Fibroblast of skin of right biceps (primary cell): ENCODE results near the gene B3GALT6.

ENCODE experiments used
- DNase-seq: peaks from one replicate; pipeline ENCODE4 v3.0.0-alpha.2; 2013

B3GALT6 gene

DNA sequence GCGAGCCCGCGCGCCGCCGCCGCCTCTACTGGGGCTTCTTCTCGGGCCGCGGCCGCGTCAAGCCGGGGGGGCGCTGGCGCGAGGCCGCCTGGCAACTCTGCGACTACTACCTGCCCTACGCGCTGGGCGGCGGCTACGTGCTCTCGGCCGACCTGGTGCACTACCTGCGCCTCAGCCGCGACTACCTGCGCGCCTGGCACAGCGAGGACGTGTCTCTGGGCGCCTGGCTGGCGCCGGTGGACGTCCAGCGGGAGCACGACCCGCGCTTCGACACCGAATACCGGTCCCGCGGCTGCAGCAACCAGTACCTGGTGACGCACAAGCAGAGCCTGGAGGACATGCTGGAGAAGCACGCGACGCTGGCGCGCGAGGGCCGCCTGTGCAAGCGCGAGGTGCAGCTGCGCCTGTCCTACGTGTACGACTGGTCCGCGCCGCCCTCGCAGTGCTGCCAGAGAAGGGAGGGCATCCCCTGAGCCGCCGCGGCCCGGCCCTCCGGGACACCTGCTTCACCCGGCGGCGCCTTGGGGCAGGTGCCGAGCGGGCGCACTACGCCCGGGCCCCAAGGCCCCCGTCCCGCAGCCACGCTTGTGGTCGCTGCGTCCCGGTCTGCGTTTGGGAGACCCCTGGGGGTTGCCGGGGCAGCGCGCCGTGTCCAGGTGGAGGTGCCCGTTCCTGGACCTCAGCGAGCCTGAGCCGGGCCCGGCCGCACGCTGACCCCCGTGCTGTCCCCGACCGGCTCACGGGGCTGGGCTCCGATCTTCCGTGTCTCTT lies 944 bp downstream of the B3GALT6 start:
- DNase-seq = no peak

DNA sequence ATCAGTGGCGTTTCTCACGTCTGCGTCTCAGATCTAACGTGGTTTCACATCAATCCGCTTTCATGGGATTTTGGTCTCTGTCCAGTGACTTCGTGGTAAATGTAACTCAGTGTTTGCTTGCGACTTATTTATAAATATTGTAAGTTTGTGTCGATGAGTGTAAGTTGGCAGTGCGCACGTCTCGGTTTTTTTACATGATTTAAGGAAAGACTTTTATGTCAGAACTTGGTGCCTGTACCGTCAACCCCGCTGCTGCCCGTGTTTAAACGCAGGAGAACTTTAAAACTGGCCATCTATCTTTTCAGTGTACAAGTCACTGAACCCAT lies 1.5 kb downstream of the B3GALT6 start:
- DNase-seq = no peak

DNA sequence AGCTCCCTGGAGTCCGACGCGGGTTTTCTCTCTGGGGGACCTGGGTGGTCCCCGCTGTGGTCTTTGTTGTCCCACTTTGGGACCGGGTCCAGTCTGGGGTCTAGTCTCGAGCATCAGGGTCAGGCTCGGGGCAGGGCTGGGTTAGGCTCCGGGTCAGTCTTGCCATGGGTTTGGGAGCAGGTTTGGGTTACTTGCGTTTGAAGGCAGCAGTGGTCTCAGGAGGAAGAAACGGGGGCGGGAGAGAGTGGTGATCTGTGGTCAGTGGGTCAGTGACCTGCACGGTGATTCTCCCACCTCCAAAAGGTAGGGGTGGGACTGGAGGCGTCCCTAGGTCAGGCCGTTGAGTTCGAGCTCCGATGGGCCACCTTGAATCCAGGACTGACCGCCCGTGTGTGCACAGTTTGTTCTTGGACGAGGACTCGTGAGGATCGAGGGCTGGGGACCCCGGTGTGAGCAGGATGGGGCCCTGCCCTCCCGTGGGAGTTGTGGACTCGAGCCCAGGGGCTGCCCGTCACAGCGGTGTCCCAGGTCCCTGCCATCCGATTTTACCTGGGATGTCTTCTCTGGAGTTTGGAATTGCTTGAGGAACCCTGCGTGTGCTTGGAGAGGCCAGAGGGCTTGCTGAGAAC lies 2.3 kb downstream of the B3GALT6 start:
- no peak for DNase-seq

DNA sequence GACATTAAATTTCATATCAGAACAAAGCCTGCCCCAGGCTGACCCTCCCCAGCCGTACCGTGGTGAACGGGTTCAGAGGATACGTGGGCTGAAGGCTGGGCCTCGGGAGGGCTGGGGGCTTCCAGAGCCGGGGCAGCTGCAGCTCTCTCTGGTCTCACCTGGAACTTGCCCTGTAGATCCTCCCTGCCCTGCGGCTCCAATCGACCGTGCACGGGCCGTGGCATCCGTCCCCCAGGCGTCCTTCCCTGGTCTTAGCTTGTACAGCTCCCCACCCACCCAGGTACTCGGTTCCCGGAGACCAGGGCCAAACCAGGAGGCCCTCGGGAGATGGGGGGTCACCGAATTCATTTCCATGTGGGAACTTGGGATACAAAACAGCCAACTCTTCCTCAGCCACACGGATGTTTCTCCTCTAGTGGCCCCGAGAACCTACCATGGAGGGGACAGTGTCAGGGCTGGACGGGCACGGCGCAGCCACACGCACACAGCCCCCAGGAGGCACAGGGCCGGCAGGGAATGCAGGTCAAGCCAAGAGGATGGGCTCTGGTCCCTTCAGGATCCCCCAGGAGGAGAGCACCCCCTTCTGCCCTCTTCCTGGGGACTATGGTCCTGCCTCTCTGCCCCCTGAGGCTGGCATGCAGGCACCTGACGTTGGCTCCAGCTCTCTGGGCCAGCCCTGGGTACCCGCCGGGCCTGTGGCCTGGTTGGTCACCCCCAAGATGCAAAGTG lies 3.1 kb downstream of the B3GALT6 start:
- DNase-seq = no peak

DNA sequence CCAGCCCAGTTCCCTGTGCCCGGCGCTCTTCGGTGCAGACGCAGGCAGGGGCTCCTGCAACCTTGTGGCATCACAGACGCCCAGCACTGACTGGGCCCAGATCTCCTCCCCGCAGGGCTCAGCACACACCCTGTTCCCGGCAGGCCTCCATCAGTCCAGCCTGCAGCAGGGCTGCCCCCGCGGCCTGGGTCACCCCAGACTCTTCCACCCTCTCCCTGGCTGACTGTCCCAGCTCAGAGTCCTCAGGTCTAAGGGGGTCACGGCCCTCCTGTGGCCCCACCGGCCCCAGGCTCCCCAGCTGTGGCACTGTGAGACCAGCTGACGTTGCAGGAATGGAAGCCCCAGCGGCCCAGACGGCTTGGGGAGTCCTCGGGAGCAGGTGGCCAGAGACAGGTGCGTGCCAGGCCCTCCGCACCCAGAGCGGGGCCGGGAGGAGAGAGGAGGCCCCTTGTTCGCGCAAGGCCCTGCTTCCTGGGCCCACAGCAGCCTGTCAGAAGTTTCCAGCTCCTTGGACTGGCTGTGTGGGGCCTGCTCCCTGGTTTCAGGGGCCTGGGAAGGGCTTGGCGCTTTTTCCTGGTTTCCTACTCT lies 4.2 kb downstream of the B3GALT6 start:
- no peak for DNase-seq

DNA sequence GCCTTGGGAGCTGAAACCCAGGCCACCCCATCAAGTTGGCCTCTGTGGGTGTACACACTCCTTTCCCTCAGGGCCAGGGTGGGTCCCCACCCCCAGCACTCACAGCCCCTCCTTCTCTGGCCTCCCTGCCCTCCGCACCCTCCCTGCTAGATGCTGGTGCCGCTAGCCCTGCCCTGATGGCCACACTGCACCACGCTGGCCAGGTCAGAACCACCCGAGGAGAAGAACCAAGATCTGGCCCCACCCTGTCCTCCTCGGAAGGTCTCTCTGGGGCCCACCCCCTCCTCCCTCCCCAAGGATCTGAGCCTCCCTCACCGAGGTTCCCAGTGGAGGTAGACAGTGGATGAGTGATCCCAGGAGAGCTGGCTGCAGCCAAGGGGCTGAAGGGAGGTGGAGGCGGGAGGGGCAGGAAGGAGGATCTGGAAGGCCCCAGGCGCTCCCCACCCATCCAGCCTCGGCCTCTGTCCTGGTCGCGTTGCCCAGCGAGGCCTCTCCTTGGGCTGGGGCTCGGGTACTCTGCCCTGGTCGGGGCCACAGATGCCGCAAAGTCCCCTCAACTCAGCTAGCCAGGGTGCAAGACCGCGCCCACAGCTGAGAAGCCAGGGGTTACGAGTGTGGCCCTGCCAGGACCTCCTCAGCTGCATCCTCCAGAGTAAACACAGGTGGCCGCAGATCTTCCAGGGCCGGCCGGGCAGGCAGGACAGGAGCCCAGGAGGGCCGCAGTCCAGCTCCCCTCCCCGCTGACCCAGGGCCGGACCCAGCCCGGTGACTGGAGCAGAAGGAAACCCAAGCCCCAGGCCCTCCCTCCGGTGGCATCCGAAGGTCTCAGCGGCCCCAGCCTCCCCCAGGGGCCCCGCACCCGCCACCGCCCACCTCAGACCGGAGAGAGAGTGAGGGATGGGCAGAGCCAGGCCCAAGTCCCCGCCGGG lies 5.2 kb downstream of the B3GALT6 start:
- no peak for DNase-seq

DNA sequence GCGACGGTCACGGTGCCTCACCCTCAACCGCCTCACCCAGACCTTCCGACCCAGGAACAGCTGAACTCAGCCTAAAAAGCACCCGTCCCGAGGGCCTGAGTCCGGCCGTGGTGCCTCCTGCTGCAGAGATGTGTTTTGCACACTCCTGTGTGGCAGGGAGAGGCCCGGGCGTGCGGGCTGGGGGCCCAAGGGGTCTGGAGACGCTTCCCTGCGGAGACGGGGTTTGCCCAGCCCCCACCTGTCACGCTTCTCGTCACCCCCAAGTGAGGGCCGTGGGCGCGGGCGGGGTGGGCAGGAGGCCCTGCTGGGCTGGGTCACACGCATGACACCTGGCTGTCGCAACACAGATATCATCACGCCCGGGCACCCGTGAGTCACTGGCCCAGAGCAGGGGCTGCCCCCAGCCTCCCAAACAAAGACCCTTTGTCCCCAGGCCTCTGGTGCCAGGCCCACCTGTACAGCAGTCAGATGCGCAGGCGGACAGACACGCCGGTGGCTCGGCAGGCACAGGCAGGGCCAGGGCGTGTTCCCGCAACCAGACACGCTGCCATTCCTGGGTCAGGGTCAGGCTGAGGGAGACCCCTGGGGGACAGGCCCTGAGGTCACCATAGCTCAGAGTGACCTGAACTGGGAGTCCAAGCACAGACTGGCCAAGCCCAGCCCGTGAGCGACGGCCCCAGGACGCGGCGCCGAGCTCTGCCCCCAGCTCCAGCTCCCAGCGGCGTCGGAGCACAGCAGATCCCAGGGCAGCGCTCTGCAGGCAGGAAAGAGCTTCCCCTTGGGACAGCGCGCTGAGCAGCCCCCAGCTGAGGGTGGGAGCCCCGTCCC lies 6.1 kb downstream of the B3GALT6 start:
- no peak for DNase-seq

DNA sequence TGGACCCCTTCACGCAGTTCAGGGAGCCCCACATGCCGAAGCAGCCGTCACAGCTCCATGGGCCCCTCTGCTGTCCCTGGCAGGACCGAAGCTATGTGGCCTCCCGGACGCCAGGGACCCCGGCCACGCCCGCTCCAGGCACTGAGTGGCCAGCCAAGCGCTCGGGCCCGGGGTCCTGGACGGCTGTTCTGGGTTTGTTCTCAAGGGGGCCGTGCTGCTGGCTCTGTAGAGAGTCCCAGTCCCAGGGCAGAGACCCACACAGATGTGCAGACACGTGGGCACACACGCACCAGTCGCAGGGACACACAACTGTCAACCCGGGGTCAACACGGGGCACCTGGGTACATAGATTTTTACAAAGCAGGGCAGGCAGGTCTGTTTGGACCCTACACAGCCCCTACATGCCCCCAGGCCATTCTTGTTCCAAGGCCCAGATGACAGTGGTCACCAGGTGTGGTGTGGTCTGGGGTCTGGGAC lies 6.7 kb downstream of the B3GALT6 start:
- no peak for DNase-seq

DNA sequence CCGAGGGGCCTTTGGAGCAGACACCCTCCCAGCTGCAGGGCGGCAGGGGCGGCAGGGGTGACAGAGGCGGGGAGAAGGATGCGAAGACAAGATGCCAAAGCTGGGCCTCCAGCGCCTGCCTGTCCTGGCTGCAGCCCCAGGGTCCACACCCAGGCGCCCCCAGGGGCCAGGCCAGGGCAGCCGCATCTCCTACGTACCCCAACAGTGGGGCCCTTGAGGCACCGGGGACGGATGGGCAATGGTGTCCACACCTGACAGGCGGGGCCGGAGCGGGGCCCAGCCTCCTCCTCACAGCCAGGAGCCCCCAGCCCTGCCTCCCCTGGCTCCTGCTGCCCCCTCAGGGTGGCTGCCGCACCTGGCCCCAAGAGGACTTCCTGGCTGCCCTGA lies 7.2 kb downstream of the B3GALT6 start:
- no peak for DNase-seq

DNA sequence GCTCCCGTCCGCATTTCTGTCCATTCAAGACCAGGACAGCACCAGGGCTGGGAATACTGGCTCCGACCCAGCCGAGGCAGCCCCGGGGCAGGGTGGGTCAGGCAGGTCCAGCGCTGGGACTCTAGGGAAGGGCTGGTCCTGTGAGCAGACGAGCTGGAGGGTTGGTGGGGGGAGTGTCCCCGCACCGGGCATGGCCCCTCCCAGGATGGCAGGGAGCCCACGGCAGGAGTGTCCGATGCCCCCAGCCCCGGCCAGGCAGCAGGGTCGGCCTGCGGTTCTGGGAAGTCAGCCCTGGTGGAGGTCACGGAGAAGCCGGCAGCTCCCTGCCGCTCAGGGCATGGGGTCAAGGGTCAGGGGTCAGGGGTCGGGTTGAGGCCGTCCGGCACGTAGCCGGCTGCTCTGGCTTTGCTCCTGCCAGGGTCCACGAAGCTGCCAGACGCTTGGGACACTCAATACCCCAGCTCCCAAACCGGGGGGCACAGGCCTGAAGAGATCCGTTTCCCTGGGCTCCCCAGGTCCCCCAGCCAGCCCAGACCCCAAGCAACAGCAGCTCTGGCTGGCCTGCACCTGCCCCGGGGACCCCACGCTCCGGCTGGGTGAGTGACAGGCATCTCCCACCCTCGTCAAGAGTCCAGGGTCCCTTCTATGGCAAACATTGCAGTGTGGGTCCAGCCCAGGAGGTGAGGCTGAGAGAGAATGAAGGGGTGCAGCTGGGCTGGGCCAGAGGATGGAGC lies 7.7 kb downstream of the B3GALT6 start:
- DNase-seq = no peak

DNA sequence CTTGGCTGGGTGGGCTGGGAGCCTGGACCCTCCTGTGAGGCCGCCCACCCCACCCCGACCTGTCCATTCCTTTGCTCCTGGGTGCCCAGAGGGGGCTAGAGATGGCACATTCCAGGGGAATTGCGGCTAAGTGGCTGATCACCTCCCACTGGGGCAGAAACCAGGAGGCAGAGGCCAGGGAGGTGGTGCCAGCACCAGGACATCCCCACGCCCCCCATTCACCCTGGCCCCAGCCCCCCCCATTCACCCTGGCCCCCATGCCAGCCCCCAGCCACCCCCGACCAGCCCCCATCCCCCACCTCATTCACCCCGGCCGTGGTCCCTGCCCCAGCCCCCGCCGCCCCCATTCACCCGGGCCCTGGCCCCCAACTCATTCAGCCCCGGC lies 8.3 kb downstream of the B3GALT6 start:
- DNase-seq = no peak

DNA sequence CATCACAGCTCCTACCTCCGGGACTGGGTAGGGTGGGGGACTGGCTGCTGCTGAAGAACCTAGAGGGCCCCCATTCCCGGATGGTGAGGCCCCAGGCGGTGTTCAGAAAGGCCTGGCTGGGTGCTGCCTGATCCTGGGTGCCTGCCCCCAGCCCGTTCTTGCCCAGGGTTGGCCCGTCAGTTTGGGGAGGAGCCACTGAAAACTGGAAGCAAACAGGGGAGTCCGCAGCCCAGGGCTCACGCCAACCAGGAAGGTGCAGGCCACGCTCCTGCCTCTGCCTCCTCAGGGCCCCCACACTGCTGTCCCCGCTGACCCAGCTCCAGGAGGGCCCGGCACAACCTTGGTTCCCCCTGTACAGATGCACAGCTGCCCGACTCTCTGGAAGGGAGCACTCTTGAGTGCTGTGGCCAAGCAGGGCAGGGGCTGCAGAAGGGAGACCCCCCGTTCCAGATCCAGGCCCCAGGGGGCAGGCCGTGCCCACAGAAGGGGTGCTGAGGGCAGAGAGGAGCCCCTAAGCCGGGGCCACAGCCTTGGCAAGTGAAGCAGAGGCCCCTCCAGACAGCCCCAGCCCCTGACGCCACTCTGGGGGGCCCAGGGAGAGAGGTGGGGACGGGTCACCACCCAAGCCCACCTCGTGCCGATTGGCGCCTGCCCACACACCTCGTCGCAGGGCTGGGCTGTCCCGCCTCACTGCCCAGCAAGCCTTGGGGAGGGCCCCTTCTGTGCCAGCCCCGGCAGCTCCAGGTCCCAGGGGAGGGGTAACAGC lies 9.0 kb downstream of the B3GALT6 start:
- DNase-seq = peak; percentile 11

DNA sequence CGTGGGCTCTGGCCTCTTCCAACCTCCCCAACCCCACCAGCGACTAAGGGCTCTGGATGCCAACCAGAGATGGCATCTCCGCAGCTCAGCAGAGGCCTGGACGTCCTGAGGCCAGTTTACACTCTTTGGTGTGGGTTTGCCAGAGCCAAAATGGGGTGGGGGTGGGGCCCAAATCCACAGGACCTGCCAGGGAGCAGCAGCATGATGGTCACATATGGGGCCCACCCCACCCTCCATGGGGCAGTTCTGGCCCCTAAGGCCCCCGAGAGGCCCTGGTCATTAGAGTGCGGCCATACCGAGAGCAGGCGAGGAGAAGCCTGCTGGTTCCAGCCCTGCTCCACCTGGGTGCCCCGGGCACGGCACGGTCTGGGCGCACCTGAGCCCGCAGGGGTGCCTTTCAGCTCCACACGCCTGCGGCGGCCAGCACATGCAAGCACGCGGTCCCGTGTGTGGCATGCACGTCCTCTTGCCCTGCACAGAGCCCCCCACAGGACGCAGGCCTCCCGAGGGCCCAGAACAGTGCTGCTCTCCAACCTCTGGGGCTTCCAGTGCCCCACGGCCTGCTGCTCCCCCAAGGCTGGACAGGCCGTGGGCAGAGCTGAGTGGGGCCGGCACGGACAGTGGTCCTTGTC lies 9.7 kb downstream of the B3GALT6 start:
- no peak for DNase-seq

DNA sequence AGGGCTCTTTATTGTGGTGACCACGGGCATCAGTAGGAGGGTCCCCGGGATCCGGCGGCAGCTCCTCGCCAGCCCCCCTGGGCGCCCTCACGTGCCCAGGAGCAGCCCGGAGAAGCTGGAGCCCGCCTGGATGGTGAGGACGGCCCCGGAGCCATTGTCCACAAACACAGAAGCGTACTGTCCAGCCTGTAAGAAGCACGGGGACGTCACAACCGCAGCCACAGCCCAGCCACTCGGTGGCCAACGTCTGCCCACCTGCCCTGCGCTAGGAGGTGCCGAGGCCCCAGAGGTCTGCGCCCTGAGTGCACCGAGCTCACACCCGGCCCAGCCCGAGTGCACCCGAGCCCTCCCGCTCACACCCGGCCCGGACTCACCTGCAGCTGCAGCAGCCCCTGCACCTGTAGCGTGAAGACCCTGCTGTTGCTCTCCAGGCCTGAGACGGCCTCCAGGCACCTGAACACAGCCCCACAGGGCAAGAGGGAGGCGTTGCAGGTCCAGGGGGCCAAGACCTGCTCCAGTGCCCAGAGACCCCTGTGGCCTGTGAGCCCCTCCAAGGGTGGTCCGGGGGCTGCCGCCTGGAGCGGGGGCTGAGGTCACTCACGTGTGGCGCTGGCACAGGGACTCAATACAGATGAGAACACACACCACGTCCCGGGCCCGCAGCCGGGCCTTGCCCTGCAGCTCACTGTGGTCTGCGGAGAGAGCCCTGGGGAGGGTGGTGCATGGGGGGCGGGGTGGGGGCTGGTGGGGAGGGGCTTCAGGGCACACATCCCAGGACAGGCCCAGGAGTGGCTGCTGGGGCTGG lies 10.6 kb downstream of the B3GALT6 start:
- no peak for DNase-seq

DNA sequence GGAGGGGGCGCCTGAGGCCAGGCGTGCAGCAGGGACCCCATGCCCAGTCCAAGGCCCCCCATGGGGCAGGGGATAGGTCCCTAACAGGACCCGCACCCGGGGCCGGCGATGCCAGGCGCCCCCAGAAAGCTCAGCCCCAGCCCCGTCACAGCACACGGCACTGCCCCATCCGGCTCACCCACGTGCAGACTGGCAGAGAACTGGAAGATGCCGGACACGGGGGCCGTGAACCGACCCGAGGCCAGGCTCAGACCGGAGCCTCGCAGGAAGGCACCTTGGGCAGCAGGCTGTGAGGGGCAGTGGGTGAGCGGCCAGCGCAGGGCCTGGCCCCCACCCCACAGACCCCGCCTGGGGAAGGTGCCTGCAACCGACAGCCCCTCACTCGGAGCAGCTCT lies 11.2 kb downstream of the B3GALT6 start:
- no peak for DNase-seq

DNA sequence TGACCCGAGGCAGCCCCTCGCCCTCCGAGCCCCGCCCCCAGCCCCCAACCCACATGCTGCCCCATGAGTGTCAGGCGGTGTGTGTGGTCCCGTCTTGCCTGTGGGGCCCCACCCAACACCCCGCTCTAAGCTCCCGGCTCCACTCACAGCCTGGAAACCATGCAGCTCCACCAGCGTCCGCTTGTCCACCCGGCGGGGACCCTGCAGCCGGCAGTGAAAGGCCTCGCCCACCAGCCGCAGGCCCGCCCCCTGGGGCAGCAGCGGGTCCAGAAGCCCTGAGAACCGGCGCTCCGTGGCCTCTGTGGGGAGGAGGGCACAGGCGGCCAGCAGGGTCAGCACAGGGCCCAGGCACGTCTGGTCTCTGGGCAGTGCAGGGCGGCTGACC lies 11.8 kb downstream of the B3GALT6 start:
- no peak for DNase-seq

DNA sequence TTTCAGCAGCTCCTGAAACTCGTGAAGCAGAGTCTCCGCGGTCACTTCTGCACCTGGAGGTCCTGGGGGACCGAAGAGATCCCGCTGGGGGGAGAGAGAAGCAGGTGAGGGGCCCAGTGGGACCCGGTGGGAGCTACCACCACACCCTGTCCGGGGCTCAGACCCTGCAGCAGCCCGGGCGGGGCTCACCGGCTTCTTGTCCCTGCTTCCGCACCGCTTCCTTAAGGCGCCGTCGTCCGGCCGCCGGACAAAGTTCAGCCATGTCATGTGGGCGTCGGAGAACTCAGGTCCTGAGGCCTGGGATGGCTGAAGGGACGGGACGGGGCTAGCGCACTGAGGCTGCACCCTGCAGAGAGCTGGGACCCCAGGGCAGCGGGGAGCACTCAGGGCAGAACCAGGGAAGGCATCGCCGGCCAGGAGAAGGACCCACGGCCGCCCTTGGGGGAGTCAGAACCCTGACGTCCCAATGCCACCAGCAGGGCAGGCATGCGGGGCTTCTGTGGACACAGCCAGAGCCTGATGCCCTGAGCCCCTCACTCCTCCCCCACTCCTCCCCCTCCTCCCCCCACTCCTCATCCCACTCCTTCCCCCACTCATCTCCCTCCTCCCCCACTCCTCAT lies 12.3 kb downstream of the B3GALT6 start:
- no peak for DNase-seq

DNA sequence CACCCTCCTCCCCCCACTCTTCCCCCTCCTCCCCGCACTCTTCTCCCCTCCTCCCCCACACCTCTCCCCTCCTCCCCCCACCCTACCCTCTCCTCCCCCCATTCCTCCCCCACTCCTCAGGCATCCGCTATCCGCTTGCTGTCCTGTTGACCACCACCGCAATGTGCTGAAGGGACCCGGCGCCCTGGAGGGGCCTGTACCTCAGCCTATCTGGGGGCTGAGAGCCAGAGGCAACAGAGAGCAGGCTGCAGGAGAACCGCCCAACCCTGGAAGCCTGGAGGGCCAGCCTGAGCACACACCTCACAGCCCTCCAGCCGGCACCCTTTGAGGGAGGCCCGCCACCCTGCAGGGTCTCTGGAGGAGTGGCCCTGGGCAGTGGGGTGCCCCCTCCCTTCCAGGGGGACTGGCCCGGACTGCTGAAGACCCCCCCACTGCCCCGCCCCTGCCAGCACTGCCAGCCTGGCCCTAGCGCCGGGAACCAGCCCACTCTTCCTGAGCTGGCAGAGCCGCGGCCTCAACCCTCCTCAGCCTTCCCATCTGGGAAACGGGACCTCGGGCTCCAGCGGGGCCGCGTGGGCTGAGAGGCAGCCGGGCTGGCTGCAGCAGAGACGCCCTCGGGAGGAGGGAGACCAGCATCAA lies 13.3 kb downstream of the B3GALT6 start:
- no peak for DNase-seq
